GM19324 (cell line): ENCODE data around the gene NT5E.
"Not testable (repeated sequence)": the region's sequence is repeated elsewhere in the genome, so short reads cannot be mapped to it uniquely, and the experiment has no call there.

Experiments
- ATAC-seq: cut with Tn5 transposase; IDR thresholded peaks from one replicate; pipeline ENCODE4 v1.9.1; 2021; ENCODE audit warnings: mild to moderate bottlenecking, moderate library complexity; ENCODE audit not compliant: unreplicated experiment, low FRiP score

The NT5E gene

DNA sequence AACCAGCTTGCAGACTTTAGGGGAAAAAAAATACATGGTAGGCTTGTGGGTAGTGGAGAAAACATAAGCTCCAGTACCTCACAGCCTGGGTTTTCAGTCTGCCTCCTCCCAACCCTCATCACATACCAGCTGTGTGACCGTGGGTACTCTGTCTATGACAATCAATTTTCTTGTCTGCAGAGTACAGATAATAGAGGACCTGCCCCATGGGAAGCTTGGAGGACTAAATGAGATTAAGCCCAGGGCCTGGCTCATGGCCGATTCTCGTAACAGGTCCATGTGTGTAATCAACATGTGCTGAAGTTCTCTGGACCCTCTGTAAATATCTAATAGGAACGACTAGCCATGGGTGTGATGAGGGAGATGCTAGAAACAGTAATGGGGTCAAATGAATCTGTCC lies 34.0 kb downstream of the NT5E start:
- ATAC-seq, result no peak

- ATAC-seq, result no peak
Measured at GRCh38 chr6:85484948-85485347, 35.1 kb downstream of the NT5E start.

- no peak for ATAC-seq
Measured at GRCh38 chr6:85490516-85491248, 40.8 kb downstream of the NT5E start.

- no peak for ATAC-seq
Measured at GRCh38 chr6:85493389-85493788, 43.5 kb downstream of the NT5E start.

GRCh38 chr6:85494547-85495536 lies 45.0 kb downstream of the NT5E start:
- no peak for ATAC-seq

DNA sequence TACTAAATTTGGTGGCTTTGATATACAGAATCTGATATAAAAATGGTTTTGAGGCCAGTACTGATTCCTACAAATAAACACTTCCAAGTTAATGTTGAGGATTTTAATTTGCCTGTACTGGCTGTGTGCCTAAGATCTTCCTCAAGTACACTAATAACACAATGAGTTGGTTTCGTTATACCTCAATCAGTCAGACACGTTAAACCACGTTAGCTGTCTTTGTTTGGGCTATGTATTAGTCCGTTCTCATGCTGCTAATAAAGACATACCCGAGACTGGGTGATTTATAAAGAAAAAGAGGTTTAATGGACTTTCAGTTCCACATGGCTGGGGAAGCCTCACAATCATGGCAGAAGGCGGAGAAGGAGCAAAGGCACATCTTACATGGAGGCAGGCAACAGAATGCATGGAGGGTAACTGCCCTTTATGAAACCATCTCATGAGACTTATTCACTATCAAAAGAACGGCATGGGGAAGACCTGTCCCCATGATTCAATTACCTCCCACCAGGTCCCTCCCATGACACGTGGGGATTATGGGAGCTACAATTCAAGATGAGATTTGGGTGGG lies 46.2 kb downstream of the NT5E start:
- no peak for ATAC-seq

DNA sequence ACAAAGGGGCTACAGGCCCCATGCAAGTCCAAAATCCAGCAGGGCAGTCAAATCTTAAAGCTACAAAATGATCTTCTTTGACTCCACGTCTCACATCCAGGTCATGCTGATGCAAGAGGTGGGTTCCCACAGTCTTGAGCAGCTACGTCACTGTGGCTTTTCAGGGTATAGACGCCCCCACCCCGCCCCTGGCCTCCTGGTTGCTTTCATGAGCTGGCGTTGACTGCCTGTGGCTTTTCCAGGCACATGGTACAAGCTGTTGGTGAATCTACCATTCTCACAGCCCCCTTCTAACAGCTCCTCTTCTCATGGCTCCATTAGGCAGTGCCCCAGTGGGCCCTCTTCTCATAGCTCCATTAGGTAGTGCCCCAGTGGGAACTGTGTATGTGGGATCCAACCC lies 47.0 kb downstream of the NT5E start:
- ATAC-seq, result no peak

DNA sequence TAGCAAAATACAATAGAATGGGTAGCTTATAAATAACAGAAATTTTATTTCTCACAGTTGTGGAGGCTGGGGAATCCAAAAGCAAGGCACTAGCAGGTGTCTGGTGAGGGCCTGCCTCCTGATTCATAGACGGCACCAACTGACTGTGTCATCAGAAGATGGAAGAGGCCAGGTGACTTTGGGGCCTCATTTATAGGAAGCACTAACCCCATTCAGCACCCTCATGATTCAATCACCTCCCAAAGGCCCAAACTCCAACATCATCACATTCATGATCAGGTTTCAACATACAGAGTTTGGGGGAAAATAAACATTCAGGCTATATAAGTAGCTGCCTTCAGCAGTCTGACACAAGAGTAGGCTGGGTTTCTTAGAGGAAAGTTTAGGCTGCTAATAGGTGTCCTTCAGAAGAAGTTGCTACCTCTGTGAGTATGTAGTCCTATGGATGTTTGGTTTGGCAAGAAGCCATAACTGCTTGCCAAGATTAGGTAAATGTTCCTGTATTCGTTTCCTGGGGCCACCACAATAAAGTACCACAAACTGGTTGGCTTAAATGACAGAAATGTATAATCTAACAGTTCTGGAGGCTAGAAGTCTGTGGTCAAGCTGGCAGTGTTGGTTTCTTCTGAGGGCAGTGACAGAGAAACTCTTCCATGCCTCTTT lies 48.8 kb downstream of the NT5E start:
- ATAC-seq, result no peak

- no peak for ATAC-seq
Measured at GRCh38 chr6:85506441-85507093, 56.7 kb downstream of the NT5E start.

- no peak for ATAC-seq
Measured at GRCh38 chr6:85516168-85516567, 66.3 kb downstream of the NT5E start.

DNA sequence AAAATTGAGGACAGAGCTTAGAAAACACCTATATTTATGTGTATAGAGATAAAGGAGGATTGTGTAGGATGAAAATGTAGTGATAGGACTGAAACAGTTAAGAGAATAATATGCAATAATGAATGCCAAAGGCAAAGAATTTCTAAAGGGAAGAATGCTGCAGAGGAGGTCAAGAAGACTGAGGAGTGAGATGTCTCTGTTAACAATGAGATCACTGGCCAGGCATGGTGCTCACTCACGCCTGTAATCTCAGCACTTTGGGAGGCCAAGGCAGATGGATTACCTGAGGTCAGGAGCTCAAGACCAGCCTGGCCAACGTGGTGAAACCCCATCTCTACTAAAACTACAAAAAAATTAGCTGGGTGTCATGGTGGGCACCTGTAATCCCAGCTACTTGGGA lies 74.4 kb downstream of the NT5E start:
- ATAC-seq, result not testable (repeated sequence)

DNA sequence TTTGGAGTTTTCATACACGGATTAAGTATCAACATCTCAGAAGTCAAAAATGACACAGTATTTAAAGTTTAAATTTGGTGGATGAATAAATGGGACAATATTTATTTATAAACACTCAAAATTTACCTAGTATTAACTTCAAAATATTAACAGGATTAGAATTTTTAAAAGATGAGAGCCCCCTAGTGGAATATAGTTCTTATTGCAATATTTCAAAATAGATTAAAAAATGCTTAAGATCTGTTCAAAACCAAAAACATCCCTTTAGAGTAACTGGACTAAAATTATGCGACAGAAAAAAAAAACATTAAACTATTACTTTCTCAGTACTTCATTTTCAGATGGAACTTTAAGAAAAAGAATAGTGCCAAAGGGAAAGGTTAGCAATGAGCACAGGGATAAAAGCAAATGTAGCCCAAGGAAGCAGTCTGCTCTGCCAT lies 87.2 kb downstream of the NT5E start:
- no peak for ATAC-seq

GRCh38 chr6:85544776-85545175 lies 94.9 kb downstream of the NT5E start:
- ATAC-seq, result no peak
